GM12892 (cell line): ENCODE data around the gene ZNF273.

Source experiments
- POLR2A ChIP-seq: IDR thresholded peaks from 2 replicates; pipeline ENCODE4 v1.6.1; 2011; ENCODE audit warnings: low read depth, low read length, control low read depth
- POLR2AphosphoS5 ChIP-seq: IDR thresholded peaks from 2 replicates; pipeline ENCODE4 v1.6.1; 2011; ENCODE audit warnings: low read depth, low read length, control low read depth
- TAF1 ChIP-seq: IDR thresholded peaks from 2 replicates; pipeline ENCODE4 v1.6.1; 2011; ENCODE audit warnings: low read depth, mild to moderate bottlenecking, control low read depth, low read length, borderline replicate concordance

DNA sequence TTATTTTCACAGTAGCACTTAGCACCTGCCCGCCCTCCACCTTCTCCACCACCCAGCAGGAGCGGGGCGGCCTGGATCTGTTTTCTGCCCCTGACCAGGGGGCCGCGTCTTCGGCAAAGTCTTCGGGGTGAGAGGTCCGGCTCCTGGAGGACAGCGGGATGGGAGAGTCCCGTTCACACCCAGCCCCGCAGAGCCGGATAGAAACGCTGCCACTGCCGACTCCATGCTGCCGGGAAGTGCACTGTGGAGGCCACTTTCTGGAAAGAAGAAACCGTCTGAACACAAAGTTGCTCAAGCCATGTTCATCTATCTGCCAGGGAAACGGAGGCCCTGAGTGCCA, 14.5 kb upstream of the ZNF273 start:
- TF ChIP-seq TAF1 (no peak), POLR2A (no peak), POLR2AphosphoS5 (no peak)
